K562 (cell line): ENCODE measurements around the gene RBMS1. TPM values are rescaled to one million over a fixed set of nuclear protein-coding genes. Genes with fewer than 3 reads are reported as not detected.

ENCODE experiments used
- ATAC-seq: fragments of 200-7000 bp; cut with Tn5 transposase; 3 replicates; pipeline ENCODE4 v1.9.1; 2020; ENCODE audit warnings: moderate library complexity
- BruUV-seq: library from RNA; stranded (reverse); fragments of 400-500 nt; replicated peaks from 2 replicates; lab custom pipeline; 2021; lab: Mats Ljungman, UMichigan
- CTCF ChIA-PET: fragments of 300-600 bp; formaldehyde crosslinking; extraction: SDS; loops from one replicate; lab custom pipeline; 2021; ENCODE audit warnings: low intra/inter-chr PET ratio; lab: Yijun Ruan, JAX
- POLR2A ChIA-PET: fragments of 300-600, 350-650 bp; sonication (Branson Sonifier 250); formaldehyde crosslinking; extraction: SDS; loops from one replicate; lab custom pipeline; 2021; ENCODE audit warnings: antibody characterized with exemption, inconsistent platforms; lab: Yijun Ruan, JAX
- DNase-seq, 4 experiments: peaks; one replicate each; pipeline versions ENCODE4 v3.0.0 to v3.0.0-alpha.2; 2011 to 2018; ENCODE audit warnings: low spot score in 3 of 4, mixed read lengths in 3 of 4; ENCODE audit errors: extremely low read depth in 1 of 4
- FAIRE-seq: peaks from 2 replicates; lab custom pipeline; 2011; peaks lifted over from hg19 to GRCh38; lab: Jason Lieb, UNC
- H2AFZ ChIP-seq: 2 replicates; pipeline ENCODE4 v1.6.0; 2011; ENCODE audit warnings: low read depth, low read length, control low read depth, inconsistent platforms
- H3K27ac ChIP-seq: fragments of 200-600 bp; 3 replicates; pipeline ENCODE4 v1.8.0; 2011; ENCODE audit warnings: low read depth, mild to moderate bottlenecking, control low read depth, inconsistent platforms, low read length, moderate library complexity, mixed read lengths; ENCODE audit errors: extremely low read depth
- H3K27me3 ChIP-seq, 2 experiments: fragments of 300-600 bp in 1 of 2; 2 replicates in 1 of 2; 3 replicates in 1 of 2; pipeline versions ENCODE4 v1.6.0 to v1.8.0; 2011; ENCODE audit warnings: inconsistent platforms in 2 of 2, low read length in 2 of 2, mild to moderate bottlenecking in 1 of 2, mixed read lengths in 1 of 2, moderate library complexity in 1 of 2; ENCODE audit not compliant: control insufficient read depth in 2 of 2, insufficient read depth in 2 of 2
- H3K36me3 ChIP-seq: fragments of 300-600 bp; 3 replicates; pipeline ENCODE4 v1.8.0; 2011; ENCODE audit warnings: mild to moderate bottlenecking, low read length, inconsistent platforms; ENCODE audit not compliant: control insufficient read depth, insufficient read depth
- H3K4me1 ChIP-seq, 2 experiments: fragments of 200-600 bp in 1 of 2; replicated peaks in 1 of 2; 2 replicates in 1 of 2; 3 replicates in 1 of 2; pipeline versions ENCODE4 v1.5.1 to v1.8.0; 2011; ENCODE audit warnings: inconsistent platforms in 2 of 2, low read length in 2 of 2, mild to moderate bottlenecking in 1 of 2, mixed read lengths in 1 of 2, moderate library complexity in 1 of 2; ENCODE audit not compliant: control insufficient read depth in 2 of 2, insufficient read depth in 2 of 2
- H3K4me2 ChIP-seq: 2 replicates; pipeline ENCODE4 v1.6.1; 2011; ENCODE audit warnings: low read length, control low read depth, inconsistent platforms, mixed read lengths; ENCODE audit not compliant: insufficient read depth
- H3K4me3 ChIP-seq: fragments of 200-600 bp; sonication (generic), shearing (Covaris generic); 2 replicates; pipeline ENCODE4 v1.5.1; 2016; ENCODE audit warnings: control low read depth, inconsistent platforms
- H3K79me2 ChIP-seq: fragments of 200-600 bp; 3 replicates; pipeline ENCODE4 v1.8.0; 2011; ENCODE audit warnings: low read length, inconsistent platforms; ENCODE audit not compliant: control insufficient read depth, insufficient read depth
- H3K9ac ChIP-seq, 2 experiments: 2 replicates each; pipeline versions ENCODE4 v1.6.0 to v1.6.1; 2011; ENCODE audit warnings: low read depth in 2 of 2, low read length in 2 of 2, control low read depth in 1 of 2, inconsistent platforms in 1 of 2, mild to moderate bottlenecking in 1 of 2, mixed read lengths in 1 of 2; ENCODE audit not compliant: insufficient read depth in 1 of 2
- H3K9me1 ChIP-seq: one replicate; pipeline ENCODE4 v1.6.0; 2011; ENCODE audit warnings: inconsistent platforms, mild to moderate bottlenecking, low read length, moderate library complexity; ENCODE audit not compliant: control insufficient read depth, insufficient read depth
- H3K9me3 ChIP-seq: replicated peaks from 2 replicates; pipeline ENCODE4 v1.5.1; 2011; ENCODE audit warnings: low read depth, low read length, inconsistent platforms; ENCODE audit not compliant: control insufficient read depth, insufficient read depth
- H4K20me1 ChIP-seq: replicated peaks from 2 replicates; pipeline ENCODE4 v1.6.1; 2011; ENCODE audit warnings: low read length, inconsistent platforms, mixed read lengths; ENCODE audit not compliant: control insufficient read depth, insufficient read depth
- GABPB2 ChIP-seq: fragments of 250-450 bp; sonication (Bioruptor Pico); conservative IDR thresholded peaks from 2 replicates; pipeline ENCODE4 v1.5.1; 2021; ENCODE audit warnings: mild to moderate bottlenecking
- HNRNPH1 ChIP-seq: fragments of 200-400 bp; formaldehyde crosslinking; optimal IDR thresholded peaks from 2 replicates; pipeline ENCODE3; 2017; ENCODE audit warnings: low read depth, mild to moderate bottlenecking, low read length, moderate library complexity
- KLF6 ChIP-seq: fragments of 250-450 bp; sonication (Bioruptor Pico); IDR thresholded peaks from 2 replicates; pipeline ENCODE4 v1.4.0; 2020; ENCODE audit warnings: mild to moderate bottlenecking, moderate library complexity, borderline replicate concordance
- LARP7 ChIP-seq: fragments of 450-650 bp; IDR thresholded peaks from 2 replicates; pipeline ENCODE4 v1.6.1; 2016
- MCM7 ChIP-seq, 2 experiments: fragments of 450-650 bp; IDR thresholded peaks; 2 replicates each; pipeline ENCODE4 v1.6.1; 2016 to 2018
- RBM25 ChIP-seq: fragments of 200-400 bp; formaldehyde crosslinking; IDR thresholded peaks from 2 replicates; pipeline ENCODE4 v1.6.1; 2018; ENCODE audit warnings: low read length, low read depth, moderate library complexity; ENCODE audit not compliant: severe bottlenecking
- STAT5A ChIP-seq: IDR thresholded peaks from 2 replicates; pipeline ENCODE4 v1.6.1; 2012; ENCODE audit warnings: low read length, inconsistent platforms, borderline replicate concordance
- TCF7 ChIP-seq: sonication (generic); IDR thresholded peaks from 2 replicates; pipeline ENCODE4 v1.6.1; 2016; ENCODE audit warnings: antibody characterized with exemption, borderline replicate concordance
- TOE1 ChIP-seq, 2 experiments: fragments of 450-650 bp in 1 of 2; sonication (generic) in 1 of 2; formaldehyde crosslinking in 1 of 2; IDR thresholded peaks; 2 replicates each; pipeline versions ENCODE4 v1.7.1 to v1.8.0; 2016 to 2022; ENCODE audit warnings: borderline replicate concordance in 2 of 2, mild to moderate bottlenecking in 2 of 2, antibody characterized with exemption in 1 of 2, inconsistent platforms in 1 of 2, low read depth in 1 of 2, missing genetic modification reagents in 1 of 2, moderate library complexity in 1 of 2
- ZNF12 ChIP-seq: sonication (generic); formaldehyde crosslinking; IDR thresholded peaks from 2 replicates; pipeline ENCODE4 v1.4.0; 2020; ENCODE audit warnings: mild to moderate bottlenecking, missing genetic modification reagents
- ZNF134 ChIP-seq: fragments of 250-450 bp; sonication (Bioruptor Pico); conservative IDR thresholded peaks from 2 replicates; pipeline ENCODE4 v1.4.0; 2020
- ZNF263 ChIP-seq: sonication (generic); formaldehyde crosslinking; IDR thresholded peaks from 2 replicates; pipeline ENCODE4 v1.8.0; 2022; ENCODE audit warnings: mild to moderate bottlenecking, missing genetic modification reagents, borderline replicate concordance
- ZNF3 ChIP-seq: fragments of 250-450 bp; sonication (Bioruptor Pico); IDR thresholded peaks from 2 replicates; pipeline ENCODE4 v1.5.0; 2021; ENCODE audit warnings: mild to moderate bottlenecking, moderate library complexity
- ZNF436 ChIP-seq: fragments of 250-450, 450-650 bp; sonication (Bioruptor Pico); formaldehyde crosslinking; IDR thresholded peaks from 2 replicates; pipeline ENCODE4 v1.7.0; 2020; ENCODE audit warnings: mild to moderate bottlenecking
- WGBS: fragments of 100-300 bp; shearing (Covaris generic); methylation state at CpG from one replicate; pipeline ENCODE4 v1.1.6; 2016; ENCODE audit warnings: low coverage, mixed read lengths; ENCODE audit not compliant: insufficient coverage; ENCODE audit errors: missing lambda C conversion rate; 5-methylcytosine and 5-hydroxymethylcytosine counted together
- in situ Hi-C: fragments of 300-500 bp; cut with MboI; formaldehyde crosslinking; loops from 4 replicates; pipeline ENCODE4 v1.15.0; 2018; ENCODE audit warnings: inconsistent platforms, mixed read lengths
- intact Hi-C: fragments of 100-400 bp; cut with micrococcal nuclease; formaldehyde crosslinking; loops from 2 replicates; pipeline ENCODE4 v1.14.2; 2022
- polyA plus RNA-seq, 8 experiments: library from polyadenylated mRNA; depleted of rRNA in 4 of 8; stranded (reverse) in 5 of 8; unstranded in 3 of 8; fragments of >200 nt; fragmentation: Nextera tagmentation in 2 of 8; fragmentation: Illumina TruSeq in 1 of 8; extraction: Ambion mirVana in 2 of 8; extraction: Trizol in 1 of 8; gene quantifications; 2 replicates each; pipeline versions ENCODE4 v1.2.1 to v1.2.3, GENCODE V29; 2011 to 2014; ENCODE audit warnings: inconsistent platforms in 1 of 8, missing spikeins in 1 of 8
- total RNA-seq, 7 experiments: library from RNA; depleted of rRNA in 6 of 7; stranded (reverse); fragments of >200 nt in 6 of 7; fragmentation: Illumina TruSeq in 2 of 7; extraction: Trizol in 2 of 7; gene quantifications; 2 replicates each; pipeline versions ENCODE4 v1.2.1 to v1.2.3, GENCODE V29; 2011 to 2021; ENCODE audit warnings: low replicate concordance in 1 of 7
- TF ChIP-seq, protein P1 (sequence below): fragments of 250-450 bp; sonication (Bioruptor Pico); IDR thresholded peaks from 2 replicates; pipeline ENCODE4 v1.5.0; 2022; ENCODE audit warnings: mild to moderate bottlenecking

The RBMS1 gene
- total and polyA plus RNA-seq, 9 of the 15 experiments (the other 6 are each of a cell fraction or from before 2014, with no cell fraction given), result 0.04 to 0.31 (median 0.09) TPM; not detected in 6

- ATAC-seq, result no peak
- POLR2A ChIA-PET, result no interaction called here
Measured at GRCh38 chr2:160415991-160416390, 77.6 kb downstream of the RBMS1 start.

More at GRCh38 chr2:160415991-160416390, 77.6 kb downstream of the RBMS1 start:
- CTCF ChIA-PET, result no interaction called here
- 0% methylated on average over 2 of the region's 2 CpGs for WGBS
- TF ChIP-seq ZNF12, result no peak
- TF ChIP-seq ZNF3, result no peak
- no peak for TF ChIP-seq TOE1 (IDR thresholded peaks at IDR 0.05; ENCODE audit: borderline replicate concordance)
- no peak for TF ChIP-seq TOE1 (CRISPR knock-in tag; IDR thresholded peaks at IDR 0.05; ENCODE audit: borderline replicate concordance, low read depth)
- no peak for TF ChIP-seq LARP7
- no peak for TF ChIP-seq ZNF263 (CRISPR knock-in tag)
- TF ChIP-seq GABPB2, result no peak
- TF ChIP-seq, protein P1, sequence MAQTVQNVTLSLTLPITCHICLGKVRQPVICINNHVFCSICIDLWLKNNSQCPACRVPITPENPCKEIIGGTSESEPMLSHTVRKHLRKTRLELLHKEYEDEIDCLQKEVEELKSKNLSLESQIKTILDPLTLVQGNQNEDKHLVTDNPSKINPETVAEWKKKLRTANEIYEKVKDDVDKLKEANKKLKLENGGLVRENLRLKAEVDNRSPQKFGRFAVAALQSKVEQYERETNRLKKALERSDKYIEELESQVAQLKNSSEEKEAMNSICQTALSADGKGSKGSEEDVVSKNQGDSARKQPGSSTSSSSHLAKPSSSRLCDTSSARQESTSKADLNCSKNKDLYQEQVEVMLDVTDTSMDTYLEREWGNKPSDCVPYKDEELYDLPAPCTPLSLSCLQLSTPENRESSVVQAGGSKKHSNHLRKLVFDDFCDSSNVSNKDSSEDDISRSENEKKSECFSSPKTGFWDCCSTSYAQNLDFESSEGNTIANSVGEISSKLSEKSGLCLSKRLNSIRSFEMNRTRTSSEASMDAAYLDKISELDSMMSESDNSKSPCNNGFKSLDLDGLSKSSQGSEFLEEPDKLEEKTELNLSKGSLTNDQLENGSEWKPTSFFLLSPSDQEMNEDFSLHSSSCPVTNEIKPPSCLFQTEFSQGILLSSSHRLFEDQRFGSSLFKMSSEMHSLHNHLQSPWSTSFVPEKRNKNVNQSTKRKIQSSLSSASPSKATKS (CRISPR knock-in tag), result no peak
- TF ChIP-seq MCM7 (IDR thresholded peaks at IDR 0.05), result no peak
- TF ChIP-seq TCF7, result no peak
- no peak for TF ChIP-seq RBM25
- TF ChIP-seq KLF6 (CRISPR knock-in tag), result no peak
- TF ChIP-seq ZNF436 (CRISPR knock-in tag), result no peak
- TF ChIP-seq ZNF134 (CRISPR knock-in tag), result no peak
- no peak for TF ChIP-seq STAT5A
- no peak for TF ChIP-seq HNRNPH1
- Histone ChIP-seq H3K27me3 (no peaks in the 10 kb centered on the region), H3K27ac (no peak overlapping the region), H3K9me1 (no peaks in the 10 kb centered on the region), H3K36me3 (no peaks in the 10 kb centered on the region), H3K79me2 (no peaks in the 10 kb centered on the region), H2AFZ (no peak overlapping the region), H3K4me2 (no peak overlapping the region), H3K9me3 (no peaks in the 10 kb centered on the region), H3K9ac (no peak overlapping the region), H3K4me1 (no peaks in the 10 kb centered on the region), H4K20me1 (no peaks in the 10 kb centered on the region), H3K4me3 (no peak overlapping the region)
- intact Hi-C loops (no loop called here), in situ Hi-C loops (no loop called here)
- BruUV-seq, result no TSS peak
- DNase-seq, result no peak
- no peak for FAIRE-seq
